Measurements from ENCODE around the gene TROAP.
A peak's percentile ranks its signal among the peaks of the same experiment; 100 is the strongest.

Gene TROAP

DNA sequence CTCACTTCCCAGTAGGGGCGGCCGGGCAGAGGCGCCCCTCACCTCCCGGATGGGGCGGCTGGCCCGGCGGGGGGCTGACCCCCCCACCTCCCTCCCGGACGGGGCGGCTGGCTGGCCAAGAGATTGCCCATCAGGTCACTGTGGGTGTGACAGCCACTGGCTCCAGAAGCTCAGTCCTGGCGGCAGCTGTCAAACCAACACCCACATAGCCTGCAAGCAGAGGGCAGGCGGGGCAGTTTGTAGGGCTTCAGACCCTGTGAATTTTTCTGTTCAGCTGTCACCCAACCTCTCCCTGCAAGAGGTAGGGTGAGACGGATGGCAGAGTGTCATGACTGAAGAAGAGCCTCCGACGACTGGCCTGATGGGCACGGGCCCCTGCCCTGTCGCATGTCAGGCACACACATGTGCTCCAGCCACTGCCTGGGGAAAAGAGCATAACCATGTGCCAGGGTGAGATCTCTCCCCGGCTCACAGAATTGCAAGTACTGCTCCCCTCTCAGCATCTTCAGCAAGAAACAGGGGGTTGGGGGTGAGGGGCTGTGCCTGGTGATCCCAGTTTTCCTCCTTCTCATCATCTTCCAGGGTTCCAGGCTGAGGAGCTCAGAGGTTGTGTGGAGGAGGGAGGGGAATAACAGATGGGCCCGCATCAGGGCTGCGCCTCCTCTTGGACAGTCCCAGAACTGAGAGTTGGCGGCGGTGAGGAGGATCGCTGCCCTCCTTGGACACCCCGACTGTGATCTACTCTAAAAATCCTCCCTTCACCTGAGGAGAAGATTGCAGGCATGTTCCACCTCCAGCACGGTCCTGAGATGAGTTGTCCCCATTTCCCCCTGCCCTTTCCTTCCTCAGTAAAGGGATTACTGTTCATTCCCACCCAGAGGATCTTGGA, 39.3 kb upstream of the TROAP start:
- TF ChIP-seq Cebpa-rat (IDR thresholded peaks at IDR 0.05): no peak
- no peaks in the 10 kb centered on the region for H3K27me3 ChIP-seq
- H3K4me1 ChIP-seq: peaks cover 25% of the 10 kb centered on the region
- no peak overlapping the region for H3K4me2 ChIP-seq
- H3K27ac ChIP-seq: no peak overlapping the region
- H3K4me3 ChIP-seq: no peak overlapping the region
- H3K9me3 ChIP-seq: no peaks in the 10 kb centered on the region
- no peaks in the 10 kb centered on the region for H3K36me3 ChIP-seq
- H4K20me1 ChIP-seq: no peaks in the 10 kb centered on the region
- no peak overlapping the region for H3K9ac ChIP-seq

DNA sequence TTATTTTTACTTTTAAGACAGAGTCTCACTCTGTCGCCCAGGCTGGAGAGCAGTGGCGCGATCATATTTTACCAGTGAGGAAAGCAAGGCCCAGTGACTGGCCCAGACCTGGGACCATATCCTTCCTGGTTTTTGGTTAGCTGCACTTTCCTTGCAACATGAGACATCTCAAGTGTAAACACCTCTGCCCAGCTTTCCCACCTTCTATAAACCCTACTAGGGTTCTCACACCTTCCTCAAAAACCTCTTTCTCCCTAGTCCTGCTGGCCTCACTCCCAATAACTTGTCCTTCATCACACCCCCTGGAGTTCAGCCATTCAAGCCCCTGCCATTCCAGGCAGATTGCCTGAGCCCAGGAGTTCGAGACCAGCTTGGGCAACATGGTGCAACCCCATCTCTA, 38.4 kb upstream of the TROAP start:
- Histone ChIP-seq H3K36me3 (no peaks in the 10 kb centered on the region), H3K4me1 (peaks cover 25% of the 10 kb centered on the region), H3K9ac (no peak overlapping the region), H3K9me3 (no peaks in the 10 kb centered on the region), H3K27me3 (no peaks in the 10 kb centered on the region), H3K27ac (no peak overlapping the region), H3K4me2 (no peak overlapping the region), H3K4me3 (no peak overlapping the region), H4K20me1 (no peaks in the 10 kb centered on the region)
- no peak for TF ChIP-seq Cebpa-rat (IDR thresholded peaks at IDR 0.05)

DNA sequence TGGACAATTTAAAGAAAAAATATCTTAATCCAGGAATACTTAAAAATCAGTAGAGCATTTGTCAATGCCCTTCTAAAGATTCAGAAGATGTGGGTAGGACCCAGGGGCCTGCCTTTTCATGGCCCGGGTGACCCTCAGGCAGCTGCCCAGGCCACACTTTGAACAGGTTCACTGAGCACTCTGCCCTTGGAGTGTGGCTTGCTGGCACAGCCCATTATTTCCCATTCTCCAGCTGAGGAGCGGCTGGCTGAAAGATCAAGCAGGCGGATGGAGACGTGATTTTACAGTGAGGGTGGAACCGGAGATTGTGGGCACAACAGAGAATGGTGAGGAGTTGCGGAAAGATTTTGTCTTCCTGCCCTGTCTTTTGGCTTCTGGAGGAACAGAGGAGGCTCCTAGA, 35.2 kb upstream of the TROAP start:
- H3K36me3 ChIP-seq: no peaks in the 10 kb centered on the region
- H3K9ac ChIP-seq: no peak overlapping the region
- no peak for TF ChIP-seq Cebpa-rat (IDR thresholded peaks at IDR 0.05)

DNA sequence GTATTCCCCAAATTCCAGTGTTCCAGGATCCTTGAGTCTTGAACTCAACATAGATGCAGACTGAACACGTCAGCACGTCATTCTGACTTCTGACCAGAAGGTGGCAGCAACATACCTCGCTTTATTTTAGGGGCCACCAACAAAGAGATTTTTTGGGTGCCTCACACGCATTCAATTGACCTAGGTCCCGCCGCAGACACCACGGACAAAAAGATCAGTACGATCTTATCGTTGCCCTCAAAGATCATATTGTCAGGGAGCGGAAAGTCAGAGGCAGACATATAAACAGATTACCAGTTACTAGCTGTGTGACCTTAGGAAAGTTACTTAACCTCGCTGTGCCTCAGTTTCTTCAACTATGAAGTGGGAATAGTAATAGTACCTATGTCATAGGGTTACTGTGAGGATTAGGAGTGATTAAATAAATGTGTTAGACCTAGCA, 34.6 kb upstream of the TROAP start:
- no peak for TF ChIP-seq Cebpa-rat (IDR thresholded peaks at IDR 0.05)
- H4K20me1 ChIP-seq: no peaks in the 10 kb centered on the region; the same call in 1 of the 2 replicates
- H3K27me3 ChIP-seq: peaks cover 14% of the 10 kb centered on the region
- H3K4me3 ChIP-seq: no peak overlapping the region
- no peaks in the 10 kb centered on the region for H3K36me3 ChIP-seq
- H3K4me2 ChIP-seq: no peak overlapping the region
- no peaks in the 10 kb centered on the region for H3K9me3 ChIP-seq
- no peak overlapping the region for H3K27ac ChIP-seq
- 0 out of 2 replicates have a peak, but pooled peaks cover 4% of the 10 kb centered on the region for H3K4me1 ChIP-seq
- H3K9ac ChIP-seq: no peak overlapping the region

More for the DNA sequence above, 35.2 kb upstream of the TROAP start:
- H3K9me3 ChIP-seq: no peaks in the 10 kb centered on the region
- no peak overlapping the region for H3K4me2 ChIP-seq
- no peak overlapping the region for H3K27ac ChIP-seq
- H3K27me3 ChIP-seq: peaks cover 8% of the 10 kb centered on the region
- H4K20me1 ChIP-seq: no peaks in the 10 kb centered on the region; the same call in 1 of the 2 replicates
- H3K4me3 ChIP-seq: no peak overlapping the region
- H3K4me1 ChIP-seq: no peaks in the 10 kb centered on the region

DNA sequence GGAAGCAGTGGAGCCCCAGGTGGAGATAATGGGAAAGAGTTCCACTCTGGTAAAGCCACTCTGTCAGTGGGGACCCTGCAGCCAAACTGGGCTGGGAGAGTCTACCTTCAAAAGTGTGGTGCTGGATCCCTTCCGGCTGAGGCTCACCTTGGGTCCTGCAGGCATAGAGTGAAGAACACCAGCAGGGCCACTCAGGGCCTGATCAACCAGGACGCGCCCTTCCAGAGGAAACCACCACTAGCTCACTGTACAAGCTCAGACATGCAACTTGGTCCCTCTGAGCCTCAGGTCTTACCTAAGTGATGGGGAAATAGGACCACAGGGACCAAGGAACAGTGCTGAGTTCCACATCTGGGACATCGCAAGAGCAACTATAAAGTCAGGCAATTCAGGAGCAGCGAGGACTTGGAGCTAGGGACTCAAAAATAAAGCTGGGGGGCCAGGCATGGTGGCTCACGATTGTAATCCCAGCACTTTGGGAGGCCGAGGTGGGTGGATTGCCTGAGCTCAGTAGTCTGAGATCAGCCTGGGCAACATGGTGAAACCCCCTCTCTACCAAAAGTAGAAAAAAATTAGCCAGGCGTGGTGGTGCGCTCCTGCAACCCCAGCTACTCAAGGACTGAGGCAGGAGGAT, 34.0 kb upstream of the TROAP start:
- H3K4me1 ChIP-seq: 0 out of 2 replicates have a peak, but pooled peaks cover 7% of the 10 kb centered on the region
- H3K4me3 ChIP-seq: no peak overlapping the region
- H4K20me1 ChIP-seq: peaks cover under 1% of the 10 kb centered on the region; the same call in 1 of the 2 replicates
- H3K9me3 ChIP-seq: no peaks in the 10 kb centered on the region
- H3K27ac ChIP-seq: no peak overlapping the region
- H3K36me3 ChIP-seq: no peaks in the 10 kb centered on the region
- TF ChIP-seq Cebpa-rat (IDR thresholded peaks at IDR 0.05): no peak
- H3K9ac ChIP-seq: no peak overlapping the region
- no peak overlapping the region for H3K4me2 ChIP-seq
- peaks cover 20% of the 10 kb centered on the region for H3K27me3 ChIP-seq

DNA sequence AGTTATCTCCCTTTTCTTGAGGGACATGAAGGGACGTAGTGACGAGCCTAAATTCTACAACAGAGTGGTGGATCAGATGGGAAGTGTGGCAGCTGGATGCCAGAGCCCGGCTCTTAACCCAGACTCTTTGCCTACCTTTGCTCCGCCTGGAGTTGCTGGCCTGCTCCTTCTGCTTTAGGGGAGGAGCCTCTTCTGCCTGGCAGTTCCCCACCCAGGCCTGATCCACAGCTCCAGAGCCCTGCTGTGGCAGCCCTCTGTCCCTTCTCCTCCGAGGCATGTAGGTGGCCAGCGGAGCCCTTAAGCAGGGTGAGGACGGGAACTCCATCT, 30.4 kb upstream of the TROAP start:
- Histone ChIP-seq H4K20me1 (peaks cover 31% of the 10 kb centered on the region), H3K36me3 (no peaks in the 10 kb centered on the region), H3K9ac (no peak overlapping the region), H3K27ac (no peak overlapping the region), H3K4me3 (no peak overlapping the region), H3K4me2 (no peak overlapping the region), H3K4me1 (peaks cover 34% of the 10 kb centered on the region), H3K9me3 (no peaks in the 10 kb centered on the region), H3K27me3 (peaks cover 56% of the 10 kb centered on the region)
- TF ChIP-seq Cebpa-rat (IDR thresholded peaks at IDR 0.05): no peak

DNA sequence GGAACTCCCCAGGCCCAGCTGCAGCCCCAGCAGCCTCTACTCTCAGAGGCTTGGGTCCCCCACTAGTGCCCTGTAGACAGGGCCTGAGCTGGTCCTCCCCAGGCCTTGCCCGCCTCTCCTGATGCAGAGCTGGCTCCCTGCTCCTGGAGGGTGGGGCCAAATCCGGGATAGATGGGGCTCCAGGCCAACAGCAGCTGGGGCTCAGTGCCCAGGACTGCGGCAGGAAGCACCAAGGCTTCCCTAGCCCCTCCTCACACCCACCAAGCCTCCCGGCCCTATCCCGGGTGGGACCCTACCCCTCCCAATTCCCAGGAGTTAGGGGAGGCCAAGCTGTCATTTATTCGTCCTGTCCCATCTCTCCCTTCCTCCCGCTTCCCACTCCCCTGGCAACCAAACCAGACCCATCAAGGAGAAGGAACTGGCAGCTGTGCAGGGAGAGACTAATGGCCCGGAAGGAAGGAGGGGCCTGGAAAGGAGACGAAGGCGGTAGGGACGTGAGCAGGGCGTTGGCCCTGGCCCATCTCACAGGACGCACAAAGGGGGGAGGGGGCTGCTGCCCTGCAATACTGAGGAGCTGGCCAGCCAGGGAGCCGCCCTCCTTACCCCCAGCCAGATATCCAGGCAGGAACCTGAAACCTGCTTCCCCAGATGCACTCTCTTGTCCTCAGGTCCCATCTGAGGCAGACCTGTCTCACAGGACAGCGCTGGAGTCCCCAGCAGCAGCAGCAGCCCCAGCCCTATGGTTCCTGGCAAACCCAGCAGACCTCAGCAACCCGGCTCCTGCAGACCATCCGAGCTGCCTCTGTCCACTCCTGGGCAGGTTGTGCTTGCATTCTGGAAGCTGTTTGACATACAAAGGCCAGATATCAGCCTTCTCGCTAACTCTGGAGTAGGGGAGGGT, 29.7 kb upstream of the TROAP start:
- no peaks in the 10 kb centered on the region for H3K36me3 ChIP-seq
- H3K27me3 ChIP-seq: peaks cover 62% of the 10 kb centered on the region
- no peak overlapping the region for H3K9ac ChIP-seq
- peaks cover 31% of the 10 kb centered on the region for H4K20me1 ChIP-seq
- H3K9me3 ChIP-seq: no peaks in the 10 kb centered on the region
- TF ChIP-seq Cebpa-rat (IDR thresholded peaks at IDR 0.05): no peak
- no peak overlapping the region for H3K4me2 ChIP-seq
- H3K4me3 ChIP-seq: no peak overlapping the region
- no peak overlapping the region for H3K27ac ChIP-seq
- peaks cover 34% of the 10 kb centered on the region for H3K4me1 ChIP-seq

DNA sequence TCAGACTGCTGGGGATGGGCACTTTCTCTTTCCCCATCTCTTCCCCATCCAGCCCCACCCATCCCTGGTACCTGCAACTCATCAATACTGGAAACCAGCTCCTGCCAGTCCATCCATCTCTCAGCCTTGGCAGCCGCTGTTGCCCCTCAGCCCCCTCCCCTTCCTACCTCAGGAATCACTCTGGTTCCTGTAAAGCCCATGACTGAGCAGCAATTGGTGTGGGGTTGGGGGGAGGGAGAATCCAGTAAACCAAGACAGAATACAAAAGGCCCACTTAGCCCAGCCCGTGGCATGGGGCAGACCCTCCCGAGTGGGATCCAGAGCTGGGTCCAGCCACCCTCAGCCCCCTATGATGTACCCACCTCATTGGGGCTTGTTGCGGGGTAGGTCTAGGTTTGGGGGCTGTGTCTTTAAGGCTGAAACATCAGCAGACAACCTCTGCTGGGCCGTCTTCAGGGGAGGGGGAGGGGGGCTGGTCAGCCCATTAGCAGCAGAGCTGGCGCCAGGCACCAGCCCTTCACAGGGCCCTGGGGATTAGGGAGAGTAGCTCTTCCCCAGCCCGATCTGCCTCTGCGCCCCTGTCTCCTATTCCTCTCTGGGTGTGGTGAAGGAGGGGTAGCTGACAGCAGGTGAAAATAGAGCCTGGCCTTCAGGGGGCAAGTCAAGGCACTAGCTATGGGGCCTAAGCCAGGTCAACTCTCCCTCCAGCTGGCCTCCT, 28.8 kb upstream of the TROAP start:
- no peak overlapping the region; the same call in 1 of the 2 replicates for H3K4me3 ChIP-seq
- H3K27me3 ChIP-seq: peaks cover 71% of the 10 kb centered on the region
- H3K27ac ChIP-seq: no peak overlapping the region
- H3K9ac ChIP-seq: no peak overlapping the region
- H3K4me2 ChIP-seq: peak overlapping the region; percentile 75
- TF ChIP-seq Cebpa-rat (IDR thresholded peaks at IDR 0.05): no peak
- peaks cover 34% of the 10 kb centered on the region for H3K4me1 ChIP-seq
- no peaks in the 10 kb centered on the region for H3K9me3 ChIP-seq
- H4K20me1 ChIP-seq: peaks cover 31% of the 10 kb centered on the region
- H3K36me3 ChIP-seq: no peaks in the 10 kb centered on the region

DNA sequence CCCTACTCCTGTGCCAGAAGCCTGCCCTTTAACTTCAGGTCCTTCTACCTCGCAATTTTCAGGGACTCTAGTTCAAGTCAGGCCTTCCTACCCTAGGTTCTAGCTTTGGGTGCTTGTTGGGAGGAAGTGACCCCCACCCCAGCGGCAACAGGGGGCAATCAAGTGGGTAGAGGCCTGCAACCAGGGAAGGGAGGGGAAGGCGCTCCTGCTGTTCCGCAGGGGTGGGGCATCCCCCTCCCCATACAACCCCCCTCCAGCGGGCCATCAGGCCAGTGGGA, 28.3 kb upstream of the TROAP start:
- H3K4me1 ChIP-seq: peaks cover 34% of the 10 kb centered on the region
- peaks cover 71% of the 10 kb centered on the region for H3K27me3 ChIP-seq
- no peaks in the 10 kb centered on the region for H3K36me3 ChIP-seq
- peak overlapping the region; percentile 75 for H3K4me2 ChIP-seq
- no peaks in the 10 kb centered on the region for H3K9me3 ChIP-seq
- H3K9ac ChIP-seq: no peak overlapping the region
- peak overlapping the region; percentile 50 for H3K4me3 ChIP-seq
- H3K27ac ChIP-seq: no peak overlapping the region
- TF ChIP-seq Cebpa-rat (IDR thresholded peaks at IDR 0.05): no peak
- H4K20me1 ChIP-seq: peaks cover 31% of the 10 kb centered on the region
